KMS-11 (cell line): ENCODE data around the gene SPAG17.

Experiments used
- H2AFZ ChIP-seq: fragments of 200-600 bp; sonication (generic); 2 replicates; pipeline ENCODE4 v1.6.1; 2016; ENCODE audit warnings: antibody characterized with exemption, mixed run types, low read depth
- H3K27ac ChIP-seq: fragments of 200-600 bp; sonication (generic); 2 replicates; pipeline ENCODE4 v1.6.1; 2016; ENCODE audit warnings: mild to moderate bottlenecking, mixed run types
- H3K27me3 ChIP-seq: fragments of 200-600 bp; sonication (generic); 2 replicates; pipeline ENCODE4 v1.6.1; 2017; ENCODE audit warnings: mild to moderate bottlenecking, low read depth, mixed run types, moderate library complexity; ENCODE audit not compliant: insufficient read depth
- H3K36me3 ChIP-seq: fragments of 200-600 bp; sonication (generic); 2 replicates; pipeline ENCODE4 v1.6.1; 2017; ENCODE audit warnings: mild to moderate bottlenecking, mixed run types; ENCODE audit not compliant: insufficient read depth
- H3K4me1 ChIP-seq: fragments of 200-600 bp; sonication (generic); 2 replicates; pipeline ENCODE4 v1.6.1; 2016; ENCODE audit warnings: mild to moderate bottlenecking, low read depth, mixed run types; ENCODE audit not compliant: poor library complexity, severe bottlenecking
- H3K4me2 ChIP-seq: fragments of 200-600 bp; sonication (generic); 2 replicates; pipeline ENCODE4 v1.7.0; 2016; ENCODE audit warnings: mild to moderate bottlenecking, mixed run types
- H3K4me3 ChIP-seq: fragments of 200-600 bp; sonication (generic); IDR thresholded peaks from 2 replicates; pipeline ENCODE4 v1.6.1; 2017; ENCODE audit warnings: low read depth, low read length, mixed read lengths; ENCODE audit not compliant: insufficient read depth
- H3K79me2 ChIP-seq: fragments of 200-600 bp; sonication (generic); 2 replicates; pipeline ENCODE4 v1.6.1; 2016; ENCODE audit warnings: low read depth, mixed run types; ENCODE audit not compliant: insufficient read depth
- H3K9ac ChIP-seq: fragments of 200-600 bp; sonication (generic); 2 replicates; pipeline ENCODE4 v1.6.1; 2016; ENCODE audit warnings: mild to moderate bottlenecking, mixed run types
- H4K20me1 ChIP-seq: fragments of 200-600 bp; sonication (generic); 2 replicates; pipeline ENCODE4 v1.6.1; 2016; ENCODE audit warnings: mild to moderate bottlenecking, mixed run types; ENCODE audit not compliant: insufficient read depth
- CTCF ChIP-seq: fragments of 200-600 bp; sonication (generic); conservative IDR thresholded peaks from 2 replicates; pipeline ENCODE4 v1.6.1; 2017; ENCODE audit warnings: low read depth, mild to moderate bottlenecking, antibody characterized with exemption, low read length, moderate library complexity, mixed read lengths

The SPAG17 gene

DNA sequence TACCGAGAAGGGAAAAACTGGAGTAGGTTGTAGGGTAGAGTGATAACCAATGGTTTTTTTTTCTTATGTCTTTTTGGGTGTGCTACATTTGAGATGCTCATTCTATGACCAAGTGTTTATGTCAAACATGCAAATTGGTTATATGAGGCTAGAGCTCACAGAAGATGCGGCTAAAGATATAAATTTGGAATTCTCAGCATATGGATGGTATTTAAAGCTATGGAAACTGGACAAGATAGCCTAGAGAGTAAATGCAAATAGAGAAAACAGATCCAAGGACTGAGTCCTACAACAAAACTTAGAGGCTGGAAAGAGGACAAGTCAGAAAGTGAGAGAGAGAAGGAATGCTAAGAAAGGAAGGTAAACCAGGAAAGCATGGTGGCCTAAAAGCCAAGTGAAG lies 263.0 kb downstream of the SPAG17 start:
- no peak for TF ChIP-seq CTCF
- no peaks in the 10 kb centered on the region for H4K20me1 ChIP-seq
- no peaks in the 10 kb centered on the region for H3K4me1 ChIP-seq
- H2AFZ ChIP-seq: no peak overlapping the region
- H3K27ac ChIP-seq: no peak overlapping the region
- no peaks in the 10 kb centered on the region for H3K79me2 ChIP-seq
- no peak overlapping the region for H3K4me3 ChIP-seq
- H3K9ac ChIP-seq: no peak overlapping the region
- H3K27me3 ChIP-seq: no peaks in the 10 kb centered on the region
- no peaks in the 10 kb centered on the region for H3K36me3 ChIP-seq
- no peak overlapping the region for H3K4me2 ChIP-seq

- Histone ChIP-seq H2AFZ (no peak overlapping the region), H4K20me1 (no peaks in the 10 kb centered on the region), H3K79me2 (no peaks in the 10 kb centered on the region), H3K4me1 (no peaks in the 10 kb centered on the region), H3K4me2 (no peak overlapping the region), H3K4me3 (no peak overlapping the region), H3K27ac (no peak overlapping the region), H3K9ac (no peak overlapping the region), H3K36me3 (no peaks in the 10 kb centered on the region), H3K27me3 (no peaks in the 10 kb centered on the region)
- TF ChIP-seq CTCF: no peak
Measured at GRCh38 chr1:117919376-117919775, 265.7 kb downstream of the SPAG17 start.

DNA sequence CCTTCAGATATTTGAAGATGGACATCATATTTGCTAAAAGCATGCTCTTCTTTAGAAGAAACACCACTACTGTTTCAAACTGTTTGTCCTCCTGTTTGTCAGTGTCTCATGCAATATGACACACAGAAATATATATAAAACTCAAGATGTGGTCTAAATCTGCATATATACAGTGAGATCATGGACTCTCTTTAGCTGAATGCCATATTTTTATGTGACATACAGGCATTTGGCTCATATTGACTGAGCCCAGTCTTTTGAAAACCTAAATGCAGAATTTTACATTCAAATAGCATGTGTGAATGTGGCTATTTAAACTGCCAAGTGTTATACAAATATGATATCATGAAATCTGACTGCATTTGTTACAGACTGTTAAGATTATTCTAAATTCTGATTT lies 274.0 kb downstream of the SPAG17 start:
- Histone ChIP-seq H3K27me3 (no peaks in the 10 kb centered on the region), H4K20me1 (no peaks in the 10 kb centered on the region), H3K4me2 (no peak overlapping the region), H3K79me2 (no peaks in the 10 kb centered on the region), H3K9ac (no peak overlapping the region), H3K4me3 (no peak overlapping the region), H3K27ac (no peak overlapping the region), H3K36me3 (no peaks in the 10 kb centered on the region), H2AFZ (no peak overlapping the region), H3K4me1 (no peaks in the 10 kb centered on the region)
- no peak for TF ChIP-seq CTCF

DNA sequence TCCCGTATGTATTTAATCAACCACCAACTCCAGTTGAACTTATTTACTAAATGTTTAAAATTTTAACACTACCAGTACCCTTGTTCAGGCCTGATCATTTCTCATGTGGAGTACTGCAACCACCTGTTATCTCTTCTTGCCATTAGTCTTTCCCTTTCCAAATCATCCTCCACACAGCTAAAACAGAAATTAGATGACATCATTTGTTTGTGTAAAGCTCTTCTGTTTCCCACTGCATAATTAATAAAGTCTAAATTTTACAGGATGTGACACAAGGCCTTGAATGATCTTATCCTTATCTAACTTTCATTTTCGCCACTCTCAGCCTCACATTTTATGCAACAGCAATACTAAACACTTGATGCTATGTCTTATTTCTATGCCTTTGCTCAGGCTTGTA lies 280.0 kb downstream of the SPAG17 start:
- Histone ChIP-seq H3K79me2 (no peaks in the 10 kb centered on the region), H3K9ac (no peak overlapping the region), H2AFZ (no peak overlapping the region), H3K4me2 (no peak overlapping the region), H3K4me3 (no peak overlapping the region), H4K20me1 (no peaks in the 10 kb centered on the region), H3K36me3 (no peaks in the 10 kb centered on the region), H3K27me3 (no peaks in the 10 kb centered on the region), H3K27ac (no peak overlapping the region), H3K4me1 (no peaks in the 10 kb centered on the region)
- no peak for TF ChIP-seq CTCF

- H2AFZ ChIP-seq: no peak overlapping the region
- H3K36me3 ChIP-seq: no peaks in the 10 kb centered on the region
Measured at GRCh38 chr1:117904485-117904884, 280.5 kb downstream of the SPAG17 start.

More at GRCh38 chr1:117904485-117904884, 280.5 kb downstream of the SPAG17 start:
- H3K4me2 ChIP-seq: no peak overlapping the region
- H3K4me1 ChIP-seq: no peaks in the 10 kb centered on the region
- H3K4me3 ChIP-seq: no peak overlapping the region
- no peaks in the 10 kb centered on the region for H4K20me1 ChIP-seq
- H3K27ac ChIP-seq: no peak overlapping the region
- H3K79me2 ChIP-seq: no peaks in the 10 kb centered on the region
- H3K9ac ChIP-seq: no peak overlapping the region
- no peak for TF ChIP-seq CTCF
- no peaks in the 10 kb centered on the region for H3K27me3 ChIP-seq
